Mammary epithelial cell (primary cell): ENCODE results near the gene MMS19.

Source experiments
- EZH2 ChIP-seq: IDR thresholded peaks from 2 replicates; pipeline ENCODE4 v1.6.1; 2012; ENCODE audit warnings: low read length, inconsistent platforms, borderline replicate concordance
- TF ChIP-seq, protein P1 (sequence below), 2 donors: IDR thresholded peaks in 1 of 2; conservative IDR thresholded peaks in 1 of 2; 2 replicates each; pipeline ENCODE4 v1.5.1; 2011 to 2012; ENCODE audit warnings: inconsistent platforms in 2 of 2, low read length in 2 of 2, mild to moderate bottlenecking in 2 of 2, control low read depth in 1 of 2, low read depth in 1 of 2; ENCODE audit not compliant: insufficient read depth in 1 of 2; ENCODE audit errors: extremely low read depth in 1 of 2

DNA sequence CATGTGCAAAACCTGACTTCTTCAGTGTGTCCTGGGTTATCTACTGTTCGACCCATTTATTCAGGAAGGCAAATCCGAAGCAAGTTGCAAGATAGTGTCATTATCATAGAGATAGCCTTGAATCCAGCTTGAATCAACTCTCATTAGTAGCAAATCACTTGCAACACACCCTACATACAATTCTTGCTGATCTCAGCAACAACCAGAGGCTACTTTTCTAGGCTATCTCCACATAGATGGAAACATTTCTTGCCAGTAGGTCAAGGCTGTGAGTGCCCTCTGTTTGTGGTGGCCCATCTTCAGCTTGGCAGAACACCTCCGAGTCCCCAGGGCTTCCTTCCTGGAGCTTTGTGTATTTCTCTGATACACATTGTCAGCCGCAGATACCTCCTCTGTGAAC lies 12.5 kb upstream of the MMS19 start:
- TF ChIP-seq EZH2 = no peak
- TF ChIP-seq, protein P1, sequence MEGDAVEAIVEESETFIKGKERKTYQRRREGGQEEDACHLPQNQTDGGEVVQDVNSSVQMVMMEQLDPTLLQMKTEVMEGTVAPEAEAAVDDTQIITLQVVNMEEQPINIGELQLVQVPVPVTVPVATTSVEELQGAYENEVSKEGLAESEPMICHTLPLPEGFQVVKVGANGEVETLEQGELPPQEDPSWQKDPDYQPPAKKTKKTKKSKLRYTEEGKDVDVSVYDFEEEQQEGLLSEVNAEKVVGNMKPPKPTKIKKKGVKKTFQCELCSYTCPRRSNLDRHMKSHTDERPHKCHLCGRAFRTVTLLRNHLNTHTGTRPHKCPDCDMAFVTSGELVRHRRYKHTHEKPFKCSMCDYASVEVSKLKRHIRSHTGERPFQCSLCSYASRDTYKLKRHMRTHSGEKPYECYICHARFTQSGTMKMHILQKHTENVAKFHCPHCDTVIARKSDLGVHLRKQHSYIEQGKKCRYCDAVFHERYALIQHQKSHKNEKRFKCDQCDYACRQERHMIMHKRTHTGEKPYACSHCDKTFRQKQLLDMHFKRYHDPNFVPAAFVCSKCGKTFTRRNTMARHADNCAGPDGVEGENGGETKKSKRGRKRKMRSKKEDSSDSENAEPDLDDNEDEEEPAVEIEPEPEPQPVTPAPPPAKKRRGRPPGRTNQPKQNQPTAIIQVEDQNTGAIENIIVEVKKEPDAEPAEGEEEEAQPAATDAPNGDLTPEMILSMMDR (conservative IDR thresholded peaks at IDR 0.05 in 1 of 2, IDR thresholded peaks at IDR 0.05 in 1 of 2; ENCODE audit: extremely low read depth in 1 of 2, insufficient read depth in 1 of 2, low read depth in 1 of 2, low read length in 2 of 2) = no peak
